Natural killer cell treated with Interleukin-12 subunit alpha and Interleukin-12 subunit beta and Interleukin-15 and Interleukin-18, amount 100 ng/mL, for 72 hours (primary cell): Measurements from ENCODE around the gene TMEM88. TPM values are rescaled to one million over a fixed set of nuclear protein-coding genes. Genes with fewer than 3 reads are reported as not detected.

ENCODE experiments used
- ATAC-seq, 2 donors: fragments of 150-1000 bp; cut with Tn5 transposase in 1 of 2; sonication (Bioruptor Pico), chemical (Tn5 transposase) in 1 of 2; 2 replicates each; pipeline ENCODE4 v1.10.0; 2021
- DNase-seq: peaks from one replicate; pipeline ENCODE4 v3.0.0; 2022; ENCODE audit warnings: low spot score
- H3K27ac Mint-ChIP-seq, 2 donors: 1 replicate in 1 of 2; 2 replicates in 1 of 2; pipeline ENCODE4 v1.8.0; 2022; ENCODE audit warnings: mixed read lengths in 2 of 2, mild to moderate bottlenecking in 1 of 2, moderate library complexity in 1 of 2
- H3K27me3 Mint-ChIP-seq, 2 donors: 1 replicate in 1 of 2; 2 replicates in 1 of 2; pipeline ENCODE4 v1.8.0; 2022; ENCODE audit warnings: mixed read lengths in 2 of 2
- H3K36me3 Mint-ChIP-seq: one replicate; pipeline ENCODE4 v1.8.0; 2022; ENCODE audit warnings: mixed read lengths
- H3K4me1 Mint-ChIP-seq, 2 donors: 1 replicate in 1 of 2; 2 replicates in 1 of 2; pipeline ENCODE4 v1.8.0; 2022; ENCODE audit warnings: low read depth in 2 of 2, mixed read lengths in 2 of 2, mild to moderate bottlenecking in 1 of 2
- H3K4me3 Mint-ChIP-seq: one replicate; pipeline ENCODE4 v1.8.0; 2022; ENCODE audit warnings: mixed read lengths
- H3K9me3 Mint-ChIP-seq: 2 replicates; pipeline ENCODE4 v1.8.0; 2022; ENCODE audit warnings: mixed read lengths
- total RNA-seq, 2 donors: library from RNA; stranded (reverse); gene quantifications; one replicate each; pipeline ENCODE4 v1.2.3, GENCODE V29; 2022

Gene TMEM88
- total RNA-seq, 2 donors from 2014 or later = 2.4 to 2.7 TPM

- Mint-ChIP-seq H3K27me3 (peaks cover 13 to 17% of the 10 kb centered on the region in 2 donors), H3K27ac (peak overlapping the region in 1 of 2 donors; percentile 34), H3K36me3 (no peaks in the 10 kb centered on the region), H3K9me3 (no peaks in the 10 kb centered on the region), H3K4me3 (no peak overlapping the region), H3K4me1 (peaks cover 0 to 6% of the 10 kb centered on the region in 2 donors)
- no peak for DNase-seq
- ATAC-seq = no peak
Measured at GRCh38 chr17:7823581-7824001, 31.3 kb upstream of the TMEM88 start.

GRCh38 chr17:7824021-7824924 is 30.6 kb upstream of the TMEM88 start:
- no peak for ATAC-seq
- H3K4me3 Mint-ChIP-seq = no peak overlapping the region

GRCh38 chr17:7825206-7825990 is 29.5 kb upstream of the TMEM88 start:
- H3K27ac Mint-ChIP-seq = no peak overlapping the region
- H3K4me1 Mint-ChIP-seq = peaks cover 0 to 6% of the 10 kb centered on the region in 2 donors

More at GRCh38 chr17:7824021-7824924, 30.6 kb upstream of the TMEM88 start:
- no peak for DNase-seq
- H3K27ac Mint-ChIP-seq = peak overlapping the region in 1 of 2 donors; percentile 34
- no peaks in the 10 kb centered on the region for H3K9me3 Mint-ChIP-seq
- peaks cover 0 to 6% of the 10 kb centered on the region in 2 donors for H3K4me1 Mint-ChIP-seq
- H3K27me3 Mint-ChIP-seq = peaks cover 15 to 17% of the 10 kb centered on the region in 2 donors
- no peaks in the 10 kb centered on the region for H3K36me3 Mint-ChIP-seq

GRCh38 chr17:7830616-7831015 is 24.2 kb upstream of the TMEM88 start:
- no peak overlapping the region for H3K27ac Mint-ChIP-seq

More at GRCh38 chr17:7825206-7825990, 29.5 kb upstream of the TMEM88 start:
- H3K36me3 Mint-ChIP-seq = no peaks in the 10 kb centered on the region
- ATAC-seq (no peak), DNase-seq (no peak)
- H3K4me3 Mint-ChIP-seq = no peak overlapping the region
- H3K9me3 Mint-ChIP-seq = no peaks in the 10 kb centered on the region
- H3K27me3 Mint-ChIP-seq = peaks cover 17 to 18% of the 10 kb centered on the region in 2 donors

GRCh38 chr17:7831233-7831632 is 23.6 kb upstream of the TMEM88 start:
- no peak for ATAC-seq
- no peaks in the 10 kb centered on the region for H3K36me3 Mint-ChIP-seq
- H3K27me3 Mint-ChIP-seq = peaks cover 7 to 8% of the 10 kb centered on the region in 2 donors
- no peaks in the 10 kb centered on the region for H3K9me3 Mint-ChIP-seq
- DNase-seq = no peak
- no peak overlapping the region for H3K27ac Mint-ChIP-seq
- H3K4me3 Mint-ChIP-seq = no peak overlapping the region
- H3K4me1 Mint-ChIP-seq = peaks cover 19 to 24% of the 10 kb centered on the region in 2 donors

More at GRCh38 chr17:7830616-7831015, 24.2 kb upstream of the TMEM88 start:
- DNase-seq (no peak), ATAC-seq (no peak)
- no peaks in the 10 kb centered on the region for H3K36me3 Mint-ChIP-seq
- no peak overlapping the region for H3K4me3 Mint-ChIP-seq
- peaks cover 16 to 21% of the 10 kb centered on the region in 2 donors for H3K4me1 Mint-ChIP-seq
- H3K27me3 Mint-ChIP-seq = peaks cover 7 to 8% of the 10 kb centered on the region in 2 donors
- no peaks in the 10 kb centered on the region for H3K9me3 Mint-ChIP-seq

- Mint-ChIP-seq H3K4me3 (no peak overlapping the region), H3K9me3 (no peaks in the 10 kb centered on the region), H3K36me3 (no peaks in the 10 kb centered on the region), H3K27ac (no peak overlapping the region), H3K4me1 (peaks cover 31 to 36% of the 10 kb centered on the region in 2 donors), H3K27me3 (peaks cover under 1 to 7% of the 10 kb centered on the region in 2 donors)
- ATAC-seq (no peak), DNase-seq (peak; percentile 56)
Measured at GRCh38 chr17:7832431-7832830, 22.4 kb upstream of the TMEM88 start.

- H3K4me1 Mint-ChIP-seq = peaks cover 35 to 41% of the 10 kb centered on the region in 2 donors
- no peaks in the 10 kb centered on the region for H3K36me3 Mint-ChIP-seq
- H3K27me3 Mint-ChIP-seq = peaks cover 0 to 7% of the 10 kb centered on the region in 2 donors
- ATAC-seq = no peak
- peak overlapping the region; percentile 57 to 80 for H3K27ac Mint-ChIP-seq
- DNase-seq = peak; percentile 41
- H3K4me3 Mint-ChIP-seq = peak overlapping the region; percentile 98
- H3K9me3 Mint-ChIP-seq = no peaks in the 10 kb centered on the region
Measured at GRCh38 chr17:7833011-7833794, 21.7 kb upstream of the TMEM88 start.

- ATAC-seq = peak; percentile 84 to 89
- H3K9me3 Mint-ChIP-seq = no peaks in the 10 kb centered on the region
- peak within 1 kb of the TSS; percentile 98 for H3K4me3 Mint-ChIP-seq
- H3K27ac Mint-ChIP-seq = peak within 1 kb of the TSS; percentile 83 to 92
- H3K4me1 Mint-ChIP-seq = peaks cover 42 to 49% of the 10 kb centered on the region in 2 donors
- no peaks in the 10 kb centered on the region for H3K36me3 Mint-ChIP-seq
- peaks cover 0 to 7% of the 10 kb centered on the region in 2 donors for H3K27me3 Mint-ChIP-seq
- DNase-seq = peak; percentile 90
Measured at GRCh38 chr17:7833795-7834541, 20.9 kb upstream of the TMEM88 start, which contains the start of gene KDM6B. TSS of gene KDM6B (plus strand) at chr17:7834217. CDS start at chr17:7845555, 11,338 bp downstream.

- Mint-ChIP-seq H3K4me3 (peak overlapping the region; percentile 98), H3K4me1 (peaks cover 47 to 53% of the 10 kb centered on the region in 2 donors), H3K36me3 (no peaks in the 10 kb centered on the region), H3K27me3 (peaks cover 0 to 2% of the 10 kb centered on the region in 2 donors), H3K27ac (peak overlapping the region; percentile 83 to 92), H3K9me3 (no peaks in the 10 kb centered on the region)
- peak; percentile 63 for DNase-seq
- peak; percentile 2 to 20 for ATAC-seq
Measured at GRCh38 chr17:7834542-7834956, 20.3 kb upstream of the TMEM88 start.

GRCh38 chr17:7834957-7835813 is 19.7 kb upstream of the TMEM88 start:
- H3K27ac Mint-ChIP-seq = peak overlapping the region; percentile 83 to 92
- peak overlapping the region; percentile 98 for H3K4me3 Mint-ChIP-seq
- peak; percentile 75 to 82 for ATAC-seq
- peak; percentile 91 for DNase-seq
- H3K4me1 Mint-ChIP-seq = peaks cover 51 to 58% of the 10 kb centered on the region in 2 donors
- H3K36me3 Mint-ChIP-seq = no peaks in the 10 kb centered on the region
- no peaks in the 10 kb centered on the region for H3K9me3 Mint-ChIP-seq
- H3K27me3 Mint-ChIP-seq = peaks cover 0 to 2% of the 10 kb centered on the region in 2 donors

- ATAC-seq = no peak
Measured at GRCh38 chr17:7835814-7836595, 18.9 kb upstream of the TMEM88 start.

More at GRCh38 chr17:7835814-7836595, 18.9 kb upstream of the TMEM88 start:
- no peaks in the 10 kb centered on the region for H3K36me3 Mint-ChIP-seq
- H3K4me3 Mint-ChIP-seq = peak overlapping the region; percentile 94
- peak overlapping the region; percentile 79 to 92 for H3K27ac Mint-ChIP-seq
- peaks cover 59 to 66% of the 10 kb centered on the region in 2 donors for H3K4me1 Mint-ChIP-seq
- peak; percentile 56 for DNase-seq
- H3K9me3 Mint-ChIP-seq = no peaks in the 10 kb centered on the region
- H3K27me3 Mint-ChIP-seq = peaks cover 0 to 2% of the 10 kb centered on the region in 2 donors
